NCI-H345 (cell line): ENCODE measurements around the gene SCML1.
"Not testable (repeated sequence)": the region's sequence is repeated elsewhere in the genome, so short reads cannot be mapped to it uniquely, and the experiment has no call there.

Experiments used
- DNase-seq: peaks from one replicate; lab custom pipeline; 2025; lab: John Stamatoyannopoulos, UW

SCML1 gene

DNA sequence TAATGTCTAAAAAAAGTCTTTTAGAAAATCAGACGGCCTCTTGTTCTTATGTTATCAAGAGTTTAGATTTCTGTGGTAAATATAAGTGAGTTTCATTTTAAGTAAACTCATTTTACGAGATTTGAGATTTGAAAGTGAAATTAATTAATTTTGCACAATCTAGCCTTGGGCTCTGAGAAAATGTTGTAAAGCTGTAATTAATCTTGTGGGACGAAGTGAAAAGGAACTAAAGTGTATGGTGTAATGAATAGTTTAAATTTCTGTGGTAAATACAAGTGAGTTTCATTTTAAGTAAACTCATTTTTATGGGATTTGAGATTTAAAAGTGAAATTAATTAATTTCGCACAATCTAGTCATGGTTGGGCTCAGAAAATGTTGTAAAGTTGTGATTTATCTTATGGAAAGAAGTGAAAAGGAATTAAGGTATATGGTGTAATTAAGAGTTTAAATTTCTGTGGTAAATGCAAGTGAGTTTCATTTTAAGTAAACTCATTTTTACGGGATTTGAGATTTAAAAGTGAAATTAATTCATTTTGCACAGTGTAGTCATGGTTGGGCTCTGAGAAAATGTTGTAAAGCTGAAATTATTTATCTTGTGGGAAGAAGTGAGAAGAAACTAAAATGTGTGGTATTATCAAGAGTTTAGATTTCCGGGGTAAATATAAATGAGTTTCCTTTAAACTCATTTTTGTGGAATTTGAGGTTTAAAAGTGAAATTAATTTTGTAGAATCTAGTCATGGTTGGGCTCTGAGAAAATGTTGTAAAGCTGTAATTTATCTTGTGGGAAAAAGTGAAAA, 1.6 kb downstream of the SCML1 start:
- no peak for DNase-seq

DNA sequence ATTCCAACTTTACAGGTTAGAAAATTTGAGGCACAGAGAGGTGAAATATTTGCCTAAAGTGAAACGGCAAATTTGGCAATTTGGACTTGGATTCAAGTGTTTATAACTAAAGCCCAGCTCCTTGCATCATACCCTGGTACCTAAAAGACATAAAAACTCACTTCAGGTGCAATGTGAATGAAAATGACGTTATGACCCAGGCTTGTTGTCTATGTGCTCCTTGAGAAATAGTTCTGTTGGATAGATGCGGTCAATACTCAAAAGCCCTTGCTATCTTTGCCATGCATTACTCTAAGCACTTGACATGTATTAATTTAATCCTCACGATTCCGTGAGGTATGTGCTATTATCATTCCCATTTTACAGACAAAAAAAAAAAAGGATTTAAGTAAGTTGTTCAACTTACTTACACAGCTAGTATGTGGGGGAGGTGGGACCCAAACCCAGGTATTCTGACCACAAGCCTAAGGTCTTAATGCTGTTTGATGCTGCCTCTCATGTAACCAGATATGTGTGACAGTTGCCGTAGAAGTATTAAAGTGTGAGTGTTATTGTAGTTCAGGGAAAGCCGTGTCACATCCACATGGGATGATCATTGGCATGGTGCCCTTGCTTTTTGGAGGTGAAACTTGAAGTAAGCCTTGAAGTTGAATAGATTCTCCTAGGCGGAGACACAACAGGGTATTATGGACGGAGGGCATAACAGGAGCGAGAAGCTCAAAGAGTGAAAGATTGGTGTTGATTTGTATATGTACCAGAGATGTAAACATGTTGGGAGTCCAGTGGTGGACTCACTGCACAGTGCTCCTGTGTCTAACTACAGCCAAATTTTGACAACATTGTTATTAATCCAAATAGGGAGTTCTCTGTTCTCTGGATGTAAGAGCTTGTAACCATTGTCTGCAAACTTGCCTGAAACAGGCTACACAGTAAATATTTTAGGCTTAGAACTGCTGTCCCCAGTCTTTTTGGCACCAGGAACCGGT, 3.1 kb downstream of the SCML1 start:
- no peak for DNase-seq

DNA sequence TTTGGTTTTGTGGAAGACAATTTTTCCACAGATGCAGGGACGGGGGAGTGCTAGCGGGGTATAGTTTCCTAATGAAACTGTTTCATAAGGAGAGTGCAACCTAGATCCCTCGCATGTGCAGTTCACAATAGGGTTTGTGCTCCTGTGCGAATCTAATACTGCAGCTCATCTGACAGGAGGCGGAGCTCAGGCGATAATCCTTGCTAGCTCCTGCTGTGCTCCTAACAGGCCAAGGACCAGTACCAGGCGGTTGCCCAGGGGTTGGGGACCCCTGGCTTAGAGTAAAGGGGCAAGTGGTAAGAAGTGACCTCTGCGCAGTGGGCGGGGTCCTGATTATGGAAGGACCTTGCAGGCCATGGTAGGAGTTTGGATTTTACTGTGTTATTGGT, 3.8 kb downstream of the SCML1 start:
- no peak for DNase-seq

DNA sequence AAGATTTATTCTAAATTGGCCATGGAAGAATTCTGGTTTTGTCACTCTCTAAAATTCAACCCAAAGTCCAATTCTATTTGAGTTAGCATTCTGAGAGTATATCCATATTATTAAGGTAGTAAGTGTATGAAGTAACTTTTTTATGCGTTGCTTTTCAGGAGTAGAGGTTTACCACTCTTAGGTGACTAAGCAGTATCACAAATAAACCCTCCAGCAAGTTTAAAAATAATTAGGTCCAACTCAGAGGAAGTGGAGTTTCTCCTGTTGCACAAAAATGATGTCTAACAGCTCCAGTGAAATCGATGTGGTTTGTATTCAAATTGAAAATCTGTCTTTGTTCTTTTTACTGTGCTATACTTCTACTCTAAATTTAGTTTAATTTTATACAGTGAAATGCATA, 6.6 kb downstream of the SCML1 start:
- DNase-seq: no peak

- no peak for DNase-seq
Measured at GRCh38 chrX:17744896-17745523, 7.7 kb downstream of the SCML1 start.

GRCh38 chrX:17747692-17748091, 10.4 kb downstream of the SCML1 start:
- DNase-seq: no peak

- DNase-seq: no peak
Measured at GRCh38 chrX:17748684-17749083, 11.4 kb downstream of the SCML1 start.

GRCh38 chrX:17750436-17750835, 13.1 kb downstream of the SCML1 start:
- DNase-seq: no peak

GRCh38 chrX:17758382-17758781, 21.1 kb downstream of the SCML1 start:
- no peak for DNase-seq

GRCh38 chrX:17759990-17760389, 22.7 kb downstream of the SCML1 start:
- no peak for DNase-seq

GRCh38 chrX:17767734-17768133, 30.4 kb downstream of the SCML1 start:
- no peak for DNase-seq

GRCh38 chrX:17768997-17769396, 31.7 kb downstream of the SCML1 start:
- DNase-seq: no peak

DNA sequence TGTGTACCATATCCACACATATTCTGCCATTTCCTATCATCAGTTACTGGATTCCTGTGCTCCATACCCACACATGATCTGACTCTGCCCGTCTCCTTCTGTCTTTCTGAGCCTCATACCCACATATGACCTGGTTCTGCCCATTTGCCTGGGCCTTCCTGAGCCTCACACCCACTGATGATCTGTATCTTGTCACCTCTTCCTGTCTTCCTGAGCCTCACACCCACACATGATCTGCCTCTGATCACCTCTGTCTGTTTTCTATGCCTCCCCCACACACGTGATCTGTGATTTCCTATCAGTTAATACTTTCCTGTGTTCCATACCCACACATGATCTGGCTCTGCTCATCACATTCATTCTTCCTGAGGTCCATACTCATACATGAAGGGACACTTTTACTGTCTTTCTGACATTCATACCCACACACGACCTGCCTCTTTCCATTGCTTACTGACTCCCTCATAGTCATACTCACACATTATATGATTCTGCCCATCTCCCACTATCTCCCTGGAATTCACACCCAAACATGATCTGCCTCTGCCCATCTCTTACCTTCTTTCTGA, 32.5 kb downstream of the SCML1 start:
- DNase-seq: no peak

DNA sequence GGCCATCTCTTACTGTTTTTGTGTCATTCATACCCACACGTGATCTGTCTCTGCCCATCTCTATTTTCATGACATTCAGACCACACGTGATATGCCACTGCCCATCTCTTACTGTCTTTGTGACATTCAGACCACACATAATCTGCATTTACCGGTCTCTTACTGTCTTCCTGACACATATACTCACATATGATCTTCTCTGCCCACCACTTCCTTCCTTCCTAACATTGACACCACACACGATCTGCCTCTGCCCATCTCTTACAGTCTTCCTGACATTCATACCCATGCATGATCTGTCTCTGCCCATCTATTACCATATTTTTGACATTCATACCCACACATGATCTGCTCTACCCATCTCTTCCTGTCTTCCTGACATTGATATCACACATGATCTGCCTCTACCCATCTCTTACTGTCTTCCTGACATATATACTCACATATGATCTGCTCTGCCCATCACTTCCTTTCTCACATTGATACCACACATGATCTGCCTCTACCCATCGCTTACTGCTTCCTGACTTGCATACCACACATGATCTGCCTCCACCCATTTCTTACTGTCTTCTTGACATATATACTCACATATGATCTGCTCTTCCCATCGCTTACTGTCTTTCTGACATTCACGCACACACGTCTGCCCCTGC, 36.1 kb downstream of the SCML1 start:
- DNase-seq: no peak

DNA sequence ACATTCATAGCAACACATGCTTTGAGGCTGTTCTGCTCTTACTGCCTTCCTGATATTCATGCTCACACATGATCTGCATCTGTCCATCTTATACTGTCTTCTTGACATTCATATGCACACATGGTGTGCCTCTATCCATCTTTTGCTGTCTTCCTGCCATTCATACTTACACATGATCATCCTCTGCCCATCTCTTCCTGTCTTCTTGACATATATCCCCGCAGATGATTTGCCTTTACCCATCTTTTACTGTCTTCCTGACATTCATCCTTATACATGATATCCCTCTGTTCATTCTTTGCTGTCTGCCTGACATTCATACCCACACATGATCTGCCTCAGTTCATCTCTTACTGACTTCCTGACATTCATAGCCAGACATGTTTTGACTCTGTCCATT, 36.8 kb downstream of the SCML1 start:
- no peak for DNase-seq

DNA sequence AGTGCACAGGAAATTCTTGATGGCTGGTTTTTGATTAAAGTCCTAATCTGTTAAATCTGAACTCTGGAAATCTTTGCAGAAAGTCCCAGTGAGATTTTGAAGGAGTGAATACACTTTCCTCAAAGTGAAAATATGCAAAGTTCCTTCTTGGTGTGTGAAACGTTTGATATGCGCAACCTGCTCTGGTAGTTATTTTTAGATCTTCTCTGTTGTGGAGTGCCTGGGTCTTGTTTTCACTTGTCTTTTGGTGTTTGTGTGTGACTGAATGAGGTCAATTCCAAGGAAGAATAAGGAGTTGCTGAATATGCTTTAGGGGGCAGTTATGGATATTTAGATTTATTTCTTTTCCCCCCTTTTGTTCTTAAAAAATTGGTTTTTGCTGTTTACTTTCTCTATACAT, 41.7 kb downstream of the SCML1 start:
- DNase-seq: no peak

DNA sequence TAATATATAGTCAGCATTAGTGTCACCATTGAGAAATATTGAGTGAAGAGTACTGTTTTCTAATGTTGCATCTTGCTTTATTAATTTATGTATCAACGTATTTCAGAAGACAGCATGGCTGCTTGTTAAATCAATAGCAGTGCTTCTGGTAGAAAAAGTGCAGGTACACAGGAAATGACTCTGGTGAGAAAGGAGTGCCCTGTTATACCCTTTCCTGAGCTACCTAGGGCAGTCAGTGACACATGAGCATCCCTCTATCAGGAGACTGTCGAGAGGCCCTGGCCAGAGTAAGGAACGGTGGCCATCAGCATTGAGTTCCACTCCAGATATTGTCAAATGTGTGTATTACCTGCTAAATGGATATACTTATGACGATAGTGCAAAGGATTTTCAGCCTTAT, 42.1 kb downstream of the SCML1 start:
- DNase-seq: no peak

DNA sequence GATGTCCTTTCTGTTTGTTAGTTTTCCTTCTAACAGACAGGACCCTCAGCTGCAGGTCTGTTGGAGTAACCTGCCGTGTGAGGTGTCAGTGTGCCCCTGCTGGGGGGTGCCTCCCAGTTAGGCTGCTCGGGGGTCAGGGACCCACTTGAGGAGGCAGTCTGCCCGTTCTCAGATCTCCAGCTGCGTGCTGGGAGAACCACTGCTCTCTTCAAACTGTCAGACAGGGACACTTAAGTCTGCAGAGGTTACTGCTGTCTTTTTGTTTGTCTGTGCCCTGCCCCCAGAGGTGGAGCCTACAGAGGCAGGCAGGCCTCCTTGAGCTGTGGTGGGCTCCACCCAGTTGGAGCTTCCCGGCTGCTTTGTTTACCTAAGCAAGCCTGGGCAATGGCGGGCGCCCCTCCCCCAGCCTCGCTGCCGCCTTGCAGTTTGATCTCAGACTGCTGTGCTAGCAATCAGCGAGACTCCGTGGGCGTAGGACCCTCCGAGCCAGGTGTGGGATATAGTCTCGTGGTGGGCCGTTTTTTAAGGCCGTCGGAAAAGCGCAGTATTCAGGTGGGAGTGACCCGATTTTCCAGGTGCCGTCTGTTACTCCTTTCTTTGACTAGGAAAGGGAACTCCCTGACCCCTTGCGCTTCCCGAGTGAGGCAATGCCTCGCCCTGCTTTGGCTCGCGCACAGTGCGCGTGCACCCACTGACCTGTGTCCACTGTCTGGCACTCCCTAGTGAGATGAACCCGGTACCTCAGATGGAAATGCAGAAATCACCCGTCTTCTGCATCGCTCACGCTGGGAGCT, 49.5 kb downstream of the SCML1 start:
- not testable (repeated sequence) for DNase-seq

DNA sequence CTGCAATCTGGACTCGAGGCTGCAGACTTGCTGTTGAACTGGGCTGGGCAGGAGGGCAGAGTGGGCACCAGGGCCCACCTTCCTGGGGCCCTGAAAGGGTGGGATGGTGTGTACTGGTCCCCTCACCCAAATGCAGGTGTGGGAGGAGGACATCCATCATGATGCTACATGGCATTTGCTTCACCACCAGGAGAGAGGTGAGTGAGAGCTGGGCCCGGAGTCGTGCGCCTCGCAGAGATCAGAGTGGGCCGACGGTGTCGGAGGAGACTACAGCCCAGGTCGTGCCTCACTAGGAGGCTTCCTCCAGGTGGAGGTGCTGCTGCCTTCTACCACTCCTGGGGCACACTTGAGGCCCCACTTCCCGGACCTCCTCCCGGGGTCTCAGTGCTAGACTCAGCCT, 50.3 kb downstream of the SCML1 start:
- DNase-seq: no peak

- peak; percentile 45 for DNase-seq
Measured at GRCh38 chrX:17788439-17788838, 51.1 kb downstream of the SCML1 start.
